ENCODE data around the gene SLC7A10. TPM values are rescaled to one million over a fixed set of nuclear protein-coding genes. Genes with fewer than 3 reads are reported as not detected.
"Not testable (repeated sequence)": the region's sequence is repeated elsewhere in the genome, so short reads cannot be mapped to it uniquely, and the experiment has no call there.

SLC7A10 gene
- total RNA-seq, 2 experiments from 2014 or later: not detected

DNA sequence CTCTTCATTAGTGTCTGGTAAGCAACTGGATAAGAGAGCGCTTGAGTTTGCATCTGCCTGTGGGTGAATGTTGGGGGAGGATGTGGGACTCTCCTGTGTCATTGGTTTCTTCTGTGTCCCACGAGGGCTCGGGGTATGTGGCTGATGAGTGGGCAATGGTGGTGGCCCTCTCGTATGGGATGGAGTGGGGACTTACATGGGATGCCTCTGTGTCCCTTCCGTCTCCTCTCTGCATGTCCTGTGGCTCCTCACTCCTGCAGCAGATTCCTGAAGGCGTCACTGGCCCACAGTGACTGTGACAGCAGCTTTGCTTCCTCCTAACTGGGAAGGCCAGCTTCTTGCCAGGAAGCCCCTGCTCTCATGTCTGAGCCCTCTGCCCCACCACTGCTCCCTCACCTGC lies 34.1 kb downstream of the SLC7A10 start:
- Histone ChIP-seq H3K36me3 (ENCODE audit: insufficient read depth, low read length) (no peaks in the 10 kb centered on the region), H3K4me2 (ENCODE audit: low read length) (no peak overlapping the region), H3K79me2 (ENCODE audit: insufficient read depth, low read depth, low read length) (no peaks in the 10 kb centered on the region), H3K9me2 (ENCODE audit: insufficient read depth, low read length) (no peaks in the 10 kb centered on the region), H3K9me3 (ENCODE audit: low read length) (no peaks in the 10 kb centered on the region), H4K20me1 (ENCODE audit: insufficient read depth, low read length) (no peaks in the 10 kb centered on the region), H2AFZ (ENCODE audit: low read length) (no peak overlapping the region), H3K27ac (ENCODE audit: low read depth, low read length, poor library complexity, severe bottlenecking) (no peak overlapping the region), H3K4me3 (ENCODE audit: low read depth, low read length, poor library complexity, severe bottlenecking) (no peak overlapping the region), H3K4me1 (ENCODE audit: insufficient read depth, low read length, poor library complexity, severe bottlenecking) (no peaks in the 10 kb centered on the region)
- ChIA-PET CTCF (ENCODE audit: unreplicated experiment) (no interaction called here), POLR2A (interaction anchor here (0.7 kb wide), 1 partner anchor 13 kb away, joined by 3 read pairs; no protein-coding TSS in a partner anchor)
- no TSS peak for BruUV-seq (replicated peaks)
- intact Hi-C loops (cut with micrococcal nuclease; ENCODE audit: unreplicated experiment): no loop called here
- no peak for DNase-seq (ENCODE audit: low spot score)
- TF ChIP-seq, protein P1, sequence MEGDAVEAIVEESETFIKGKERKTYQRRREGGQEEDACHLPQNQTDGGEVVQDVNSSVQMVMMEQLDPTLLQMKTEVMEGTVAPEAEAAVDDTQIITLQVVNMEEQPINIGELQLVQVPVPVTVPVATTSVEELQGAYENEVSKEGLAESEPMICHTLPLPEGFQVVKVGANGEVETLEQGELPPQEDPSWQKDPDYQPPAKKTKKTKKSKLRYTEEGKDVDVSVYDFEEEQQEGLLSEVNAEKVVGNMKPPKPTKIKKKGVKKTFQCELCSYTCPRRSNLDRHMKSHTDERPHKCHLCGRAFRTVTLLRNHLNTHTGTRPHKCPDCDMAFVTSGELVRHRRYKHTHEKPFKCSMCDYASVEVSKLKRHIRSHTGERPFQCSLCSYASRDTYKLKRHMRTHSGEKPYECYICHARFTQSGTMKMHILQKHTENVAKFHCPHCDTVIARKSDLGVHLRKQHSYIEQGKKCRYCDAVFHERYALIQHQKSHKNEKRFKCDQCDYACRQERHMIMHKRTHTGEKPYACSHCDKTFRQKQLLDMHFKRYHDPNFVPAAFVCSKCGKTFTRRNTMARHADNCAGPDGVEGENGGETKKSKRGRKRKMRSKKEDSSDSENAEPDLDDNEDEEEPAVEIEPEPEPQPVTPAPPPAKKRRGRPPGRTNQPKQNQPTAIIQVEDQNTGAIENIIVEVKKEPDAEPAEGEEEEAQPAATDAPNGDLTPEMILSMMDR (conservative IDR thresholded peaks at IDR 0.05; ENCODE audit: low read length): no peak
- no peak for TF ChIP-seq EZH2phosphoT487 (IDR thresholded peaks at IDR 0.05; ENCODE audit: borderline replicate concordance, low read depth, low read length)

DNA sequence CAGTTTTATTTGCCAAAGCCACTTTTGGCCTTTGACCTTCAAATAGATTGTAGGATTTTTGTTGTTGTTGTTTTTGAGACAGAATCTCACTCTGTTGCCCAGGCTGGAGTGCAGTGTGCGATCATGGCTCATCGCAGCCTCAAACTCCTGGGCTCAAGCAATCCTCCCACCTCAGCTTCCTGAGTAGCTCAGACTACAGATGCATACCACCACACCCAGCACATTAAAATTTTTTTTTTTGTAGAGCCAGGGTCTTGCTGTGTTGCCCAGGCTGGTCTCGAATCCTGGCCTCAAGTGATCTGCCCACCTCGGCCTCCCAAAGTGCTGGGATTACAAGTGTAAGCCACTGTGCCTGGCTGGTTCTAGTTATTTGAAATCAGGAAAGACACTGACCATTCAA lies 34.6 kb downstream of the SLC7A10 start:
- H2AFZ ChIP-seq (ENCODE audit: low read length); H3K27ac ChIP-seq (ENCODE audit: low read depth, low read length, poor library complexity, severe bottlenecking); H3K9me3 ChIP-seq (ENCODE audit: low read length); H3K36me3 ChIP-seq (ENCODE audit: insufficient read depth, low read length); H3K4me2 ChIP-seq (ENCODE audit: low read length); DNase-seq (ENCODE audit: low spot score); H4K20me1 ChIP-seq (ENCODE audit: insufficient read depth, low read length); intact Hi-C loops (cut with micrococcal nuclease; ENCODE audit: unreplicated experiment); H3K4me3 ChIP-seq (ENCODE audit: low read depth, low read length, poor library complexity, severe bottlenecking); BruUV-seq (replicated peaks); CTCF ChIA-PET (ENCODE audit: unreplicated experiment); H3K4me1 ChIP-seq (ENCODE audit: insufficient read depth, low read length, poor library complexity, severe bottlenecking); H3K79me2 ChIP-seq (ENCODE audit: insufficient read depth, low read depth, low read length); H3K9me2 ChIP-seq (ENCODE audit: insufficient read depth, low read length): not testable (repeated sequence)
- POLR2A ChIA-PET: interaction anchor here (0.7 kb wide), 1 partner anchor 1301 kb away, joined by 3 read pairs; no protein-coding TSS in a partner anchor

DNA sequence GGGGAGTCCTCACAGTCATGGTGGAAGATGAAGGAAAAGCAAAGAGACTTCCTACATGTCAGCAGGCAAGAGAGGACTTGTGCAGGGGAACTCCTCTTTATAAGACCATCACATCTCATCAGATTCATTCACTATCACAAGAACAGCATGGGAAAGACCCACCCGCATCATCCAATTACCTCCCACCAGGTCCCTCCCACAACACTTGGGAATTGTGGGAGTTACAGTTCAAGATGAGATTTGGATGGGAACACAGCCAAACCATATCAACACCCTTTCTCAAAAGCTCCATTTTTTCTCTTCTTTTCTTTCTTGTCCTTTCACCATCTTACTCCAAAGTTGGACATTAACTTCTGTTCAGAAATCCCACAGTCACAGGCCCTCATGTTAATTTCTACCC lies 36.2 kb downstream of the SLC7A10 start:
- Histone ChIP-seq H3K79me2 (ENCODE audit: insufficient read depth, low read depth, low read length) (no peaks in the 10 kb centered on the region), H3K4me2 (ENCODE audit: low read length) (no peak overlapping the region), H3K9me3 (ENCODE audit: low read length) (no peaks in the 10 kb centered on the region), H3K9me2 (ENCODE audit: insufficient read depth, low read length) (no peaks in the 10 kb centered on the region), H2AFZ (ENCODE audit: low read length) (no peak overlapping the region), H3K27ac (ENCODE audit: low read depth, low read length, poor library complexity, severe bottlenecking) (no peak overlapping the region), H4K20me1 (ENCODE audit: insufficient read depth, low read length) (no peaks in the 10 kb centered on the region), H3K4me3 (ENCODE audit: low read depth, low read length, poor library complexity, severe bottlenecking) (no peak overlapping the region), H3K36me3 (ENCODE audit: insufficient read depth, low read length) (no peaks in the 10 kb centered on the region), H3K4me1 (ENCODE audit: insufficient read depth, low read length, poor library complexity, severe bottlenecking) (no peaks in the 10 kb centered on the region)
- ChIA-PET CTCF (ENCODE audit: unreplicated experiment) (no interaction called here), POLR2A (interaction anchor here (0.7 kb wide), 1 partner anchor 134 kb away, joined by 3 read pairs; no protein-coding TSS in a partner anchor)
- no peak for DNase-seq (ENCODE audit: low spot score)
- BruUV-seq (replicated peaks): no TSS peak
- intact Hi-C loops (cut with micrococcal nuclease; ENCODE audit: unreplicated experiment): no loop called here
- TF ChIP-seq, protein P1 (conservative IDR thresholded peaks at IDR 0.05; ENCODE audit: low read length): no peak
- no peak for TF ChIP-seq EZH2phosphoT487 (IDR thresholded peaks at IDR 0.05; ENCODE audit: borderline replicate concordance, low read depth, low read length)
